OCI-LY7 (cell line): ENCODE data around the gene CACNA1D. TPM values are rescaled to one million over a fixed set of nuclear protein-coding genes. Genes with fewer than 3 reads are reported as not detected.
A peak's percentile ranks its signal among the peaks of the same experiment; 100 is the strongest.

Source experiments
- BruUV-seq: library from RNA; stranded (reverse); fragments of 400-500 nt; replicated peaks from 2 replicates; lab custom pipeline; 2021; lab: Mats Ljungman, UMichigan
- CTCF ChIA-PET: fragments of 300-600 bp; sonication (Branson Sonifier 250); formaldehyde crosslinking; loops from one replicate; lab custom pipeline; 2022; ENCODE audit warnings: antibody characterized with exemption; ENCODE audit not compliant: unreplicated experiment; lab: Charles Lee
- POLR2A ChIA-PET: fragments of 300-600 bp; sonication (Branson Sonifier 250); formaldehyde crosslinking; loops from one replicate; lab custom pipeline; 2022; ENCODE audit warnings: antibody characterized with exemption; lab: Charles Lee
- DNase-seq: peaks from one replicate; pipeline ENCODE4 v3.0.0-alpha.2; 2015; ENCODE audit warnings: low spot score
- H2AFZ ChIP-seq: fragments of 200-600 bp; sonication (generic), shearing (Covaris generic); 2 replicates; pipeline ENCODE4 v1.6.1; 2014; ENCODE audit warnings: mild to moderate bottlenecking, antibody characterized with exemption, low read length, moderate library complexity
- H3K27ac ChIP-seq: fragments of 200-600 bp; sonication (generic); 2 replicates; pipeline ENCODE4 v1.5.1; 2014; ENCODE audit warnings: mixed run types, low read depth, mild to moderate bottlenecking, moderate library complexity, low read length, inconsistent platforms; ENCODE audit not compliant: poor library complexity, severe bottlenecking
- H3K36me3 ChIP-seq: fragments of 200-600 bp; sonication (generic); 2 replicates; pipeline ENCODE4 v1.6.1; 2014; ENCODE audit warnings: mild to moderate bottlenecking, antibody characterized with exemption, low read length, moderate library complexity, mixed read lengths; ENCODE audit not compliant: insufficient read depth
- H3K4me1 ChIP-seq: fragments of 200-600 bp; sonication (generic); 2 replicates; pipeline ENCODE4 v1.5.1; 2014; ENCODE audit warnings: mild to moderate bottlenecking, low read length; ENCODE audit not compliant: insufficient read depth, poor library complexity, severe bottlenecking
- H3K4me2 ChIP-seq: fragments of 200-600 bp; sonication (generic); 2 replicates; pipeline ENCODE4 v1.6.1; 2014; ENCODE audit warnings: mild to moderate bottlenecking, low read length
- H3K4me3 ChIP-seq: fragments of 200-600 bp; sonication (generic); 2 replicates; pipeline ENCODE4 v1.5.1; 2014; ENCODE audit warnings: mild to moderate bottlenecking, low read depth, low read length; ENCODE audit not compliant: poor library complexity, severe bottlenecking
- H3K79me2 ChIP-seq: fragments of 200-600 bp; sonication (generic); 2 replicates; pipeline ENCODE4 v1.6.1; 2016; ENCODE audit warnings: low read depth, mild to moderate bottlenecking, low read length, moderate library complexity, mixed read lengths; ENCODE audit not compliant: insufficient read depth
- H3K9me2 ChIP-seq: fragments of 200-600 bp; sonication (generic); 2 replicates; pipeline ENCODE4 v1.6.1; 2016; ENCODE audit warnings: mild to moderate bottlenecking, low read length, mixed read lengths; ENCODE audit not compliant: insufficient read depth
- H3K9me3 ChIP-seq: fragments of 200-600 bp; sonication (generic); 2 replicates; pipeline ENCODE4 v1.6.1; 2014; ENCODE audit warnings: mild to moderate bottlenecking, mixed run types, low read length, mixed read lengths
- H4K20me1 ChIP-seq: fragments of 200-600 bp; sonication (generic); 2 replicates; pipeline ENCODE4 v1.6.1; 2014; ENCODE audit warnings: mild to moderate bottlenecking, antibody characterized with exemption, low read length, moderate library complexity, mixed read lengths; ENCODE audit not compliant: insufficient read depth
- EZH2phosphoT487 ChIP-seq: fragments of 200-600 bp; sonication (generic); IDR thresholded peaks from 2 replicates; pipeline ENCODE4 v1.6.1; 2018; ENCODE audit warnings: low read depth, borderline replicate concordance, mild to moderate bottlenecking, mixed run types, antibody characterized with exemption, low read length, moderate library complexity, mixed read lengths
- intact Hi-C: fragments of 100-400 bp; cut with micrococcal nuclease; formaldehyde crosslinking; loops from one replicate; pipeline ENCODE4 v1.10.0; 2022; ENCODE audit not compliant: unreplicated experiment
- total RNA-seq, 2 experiments: library from RNA; depleted of rRNA in 1 of 2; stranded (reverse); fragments of >200 nt in 1 of 2; shearing (Covaris generic) in 1 of 2; gene quantifications; 2 replicates each; pipeline ENCODE4 v1.2.3, GENCODE V29; 2014 to 2022
- TF ChIP-seq, protein P1 (sequence below): fragments of 200-600 bp; sonication (generic); conservative IDR thresholded peaks from 2 replicates; pipeline ENCODE4 v1.5.1; 2014; ENCODE audit warnings: mild to moderate bottlenecking, antibody characterized with exemption, low read length, moderate library complexity, mixed read lengths

The CACNA1D gene
- total RNA-seq, 2 experiments from 2014 or later: 0.42 TPM; not detected in 1

- CTCF ChIA-PET: no interaction called here
- no peak for DNase-seq
- no peak overlapping the region for H2AFZ ChIP-seq
Observed at GRCh38 chr3:53750253-53751210, 256.1 kb downstream of the CACNA1D start.

DNA sequence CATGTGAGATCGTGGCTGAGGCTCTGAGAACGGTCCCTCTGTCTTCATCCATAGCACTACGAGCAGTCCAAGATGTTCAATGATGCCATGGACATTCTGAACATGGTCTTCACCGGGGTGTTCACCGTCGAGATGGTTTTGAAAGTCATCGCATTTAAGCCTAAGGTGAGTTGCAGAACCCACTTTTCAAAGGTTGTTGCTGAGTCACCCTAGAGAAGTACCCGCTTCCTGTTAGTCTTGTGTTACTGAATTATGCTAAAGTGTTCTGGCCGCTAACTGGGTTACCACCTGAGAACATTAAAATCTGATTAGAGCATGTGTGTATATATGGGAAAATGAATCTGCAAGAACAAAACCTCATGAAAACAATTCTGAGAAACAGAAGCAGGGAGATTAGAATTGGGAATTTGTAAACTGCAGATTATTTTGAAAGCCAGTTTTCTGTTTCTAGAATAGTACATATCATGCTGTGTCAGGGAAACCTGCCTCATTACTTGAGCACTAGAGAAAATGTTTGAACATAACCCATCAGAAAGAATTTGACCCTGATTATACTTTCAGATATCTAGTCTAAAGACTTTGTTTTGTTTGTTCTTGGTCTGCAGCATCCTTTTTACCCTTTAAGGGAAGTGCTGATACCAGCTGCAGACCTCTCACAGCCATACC lies 259.2 kb downstream of the CACNA1D start:
- H4K20me1 ChIP-seq: no peaks in the 10 kb centered on the region
- ChIA-PET CTCF (no interaction called here), POLR2A (no interaction called here)
- H3K27ac ChIP-seq: no peak overlapping the region
- no peaks in the 10 kb centered on the region for H3K9me2 ChIP-seq
- intact Hi-C loops: no loop called here
- no peak overlapping the region for H3K4me3 ChIP-seq
- peak overlapping the region; percentile 52; the same call in 1 of the 2 replicates for H2AFZ ChIP-seq
- no TSS peak for BruUV-seq
- peak; percentile 18 for DNase-seq
- peak overlapping the region; percentile 43 for H3K4me2 ChIP-seq
- H3K4me1 ChIP-seq: peaks cover 23% of the 10 kb centered on the region
- TF ChIP-seq EZH2phosphoT487: no peak
- TF ChIP-seq, protein P1, sequence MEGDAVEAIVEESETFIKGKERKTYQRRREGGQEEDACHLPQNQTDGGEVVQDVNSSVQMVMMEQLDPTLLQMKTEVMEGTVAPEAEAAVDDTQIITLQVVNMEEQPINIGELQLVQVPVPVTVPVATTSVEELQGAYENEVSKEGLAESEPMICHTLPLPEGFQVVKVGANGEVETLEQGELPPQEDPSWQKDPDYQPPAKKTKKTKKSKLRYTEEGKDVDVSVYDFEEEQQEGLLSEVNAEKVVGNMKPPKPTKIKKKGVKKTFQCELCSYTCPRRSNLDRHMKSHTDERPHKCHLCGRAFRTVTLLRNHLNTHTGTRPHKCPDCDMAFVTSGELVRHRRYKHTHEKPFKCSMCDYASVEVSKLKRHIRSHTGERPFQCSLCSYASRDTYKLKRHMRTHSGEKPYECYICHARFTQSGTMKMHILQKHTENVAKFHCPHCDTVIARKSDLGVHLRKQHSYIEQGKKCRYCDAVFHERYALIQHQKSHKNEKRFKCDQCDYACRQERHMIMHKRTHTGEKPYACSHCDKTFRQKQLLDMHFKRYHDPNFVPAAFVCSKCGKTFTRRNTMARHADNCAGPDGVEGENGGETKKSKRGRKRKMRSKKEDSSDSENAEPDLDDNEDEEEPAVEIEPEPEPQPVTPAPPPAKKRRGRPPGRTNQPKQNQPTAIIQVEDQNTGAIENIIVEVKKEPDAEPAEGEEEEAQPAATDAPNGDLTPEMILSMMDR: no peak
- H3K9me3 ChIP-seq: no peaks in the 10 kb centered on the region
- no peaks in the 10 kb centered on the region for H3K79me2 ChIP-seq
- H3K36me3 ChIP-seq: no peaks in the 10 kb centered on the region

More at GRCh38 chr3:53750253-53751210, 256.1 kb downstream of the CACNA1D start:
- Histone ChIP-seq H3K9me3 (no peaks in the 10 kb centered on the region), H3K4me1 (peaks cover 34% of the 10 kb centered on the region), H3K4me3 (no peak overlapping the region), H4K20me1 (no peaks in the 10 kb centered on the region), H3K27ac (no peak overlapping the region), H3K79me2 (no peaks in the 10 kb centered on the region), H3K9me2 (no peaks in the 10 kb centered on the region), H3K36me3 (no peaks in the 10 kb centered on the region), H3K4me2 (no peak overlapping the region)
- BruUV-seq: no TSS peak
- TF ChIP-seq EZH2phosphoT487: no peak
- TF ChIP-seq, protein P1: no peak
- POLR2A ChIA-PET: interaction anchor here (0.6 to 1.2 kb wide), 2 partner anchors 9 to 68 kb away, joined by 3 read pairs; no protein-coding TSS in a partner anchor
- intact Hi-C loops: no loop called here
